Measurements from ENCODE around the gene PROKR1.
"Not testable (repeated sequence)": the region's sequence is repeated elsewhere in the genome, so short reads cannot be mapped to it uniquely, and the experiment has no call there.

- TF ChIP-seq CTCF (IDR thresholded peaks at IDR 0.05 in 2 of 3, conservative IDR thresholded peaks at IDR 0.05 in 1 of 3; ENCODE audit: borderline replicate concordance in 1 of 3, insufficient read depth in 1 of 3, low read depth in 2 of 3, low read length in 2 of 3); YY1 (IDR thresholded peaks at IDR 0.05; ENCODE audit: extremely low read depth, insufficient replicate concordance, low read depth, low read length); EZH2 (IDR thresholded peaks at IDR 0.05); MAX (IDR thresholded peaks at IDR 0.05); ZNF274 (IDR thresholded peaks at IDR 0.05; ENCODE audit: low read depth, low read length); JUND (IDR thresholded peaks at IDR 0.05): not testable (repeated sequence)
Measured at GRCh38 chr2:68600495-68600894, 42.9 kb upstream of the PROKR1 start.

Data from HCT116 (cell line).